ENCODE measurements around the gene CACNA1G. TPM values are rescaled to one million over a fixed set of nuclear protein-coding genes. Genes with fewer than 3 reads are reported as not detected.

Gene CACNA1G
- total and polyA plus RNA-seq, 9 of the 15 experiments (the other 6 are each of a cell fraction or from before 2014, with no cell fraction given) = 0.01 TPM; not detected in 8

GRCh38 chr17:50630524-50631194, 70.1 kb downstream of the CACNA1G start (continued):
- TF ChIP-seq, protein P1, sequence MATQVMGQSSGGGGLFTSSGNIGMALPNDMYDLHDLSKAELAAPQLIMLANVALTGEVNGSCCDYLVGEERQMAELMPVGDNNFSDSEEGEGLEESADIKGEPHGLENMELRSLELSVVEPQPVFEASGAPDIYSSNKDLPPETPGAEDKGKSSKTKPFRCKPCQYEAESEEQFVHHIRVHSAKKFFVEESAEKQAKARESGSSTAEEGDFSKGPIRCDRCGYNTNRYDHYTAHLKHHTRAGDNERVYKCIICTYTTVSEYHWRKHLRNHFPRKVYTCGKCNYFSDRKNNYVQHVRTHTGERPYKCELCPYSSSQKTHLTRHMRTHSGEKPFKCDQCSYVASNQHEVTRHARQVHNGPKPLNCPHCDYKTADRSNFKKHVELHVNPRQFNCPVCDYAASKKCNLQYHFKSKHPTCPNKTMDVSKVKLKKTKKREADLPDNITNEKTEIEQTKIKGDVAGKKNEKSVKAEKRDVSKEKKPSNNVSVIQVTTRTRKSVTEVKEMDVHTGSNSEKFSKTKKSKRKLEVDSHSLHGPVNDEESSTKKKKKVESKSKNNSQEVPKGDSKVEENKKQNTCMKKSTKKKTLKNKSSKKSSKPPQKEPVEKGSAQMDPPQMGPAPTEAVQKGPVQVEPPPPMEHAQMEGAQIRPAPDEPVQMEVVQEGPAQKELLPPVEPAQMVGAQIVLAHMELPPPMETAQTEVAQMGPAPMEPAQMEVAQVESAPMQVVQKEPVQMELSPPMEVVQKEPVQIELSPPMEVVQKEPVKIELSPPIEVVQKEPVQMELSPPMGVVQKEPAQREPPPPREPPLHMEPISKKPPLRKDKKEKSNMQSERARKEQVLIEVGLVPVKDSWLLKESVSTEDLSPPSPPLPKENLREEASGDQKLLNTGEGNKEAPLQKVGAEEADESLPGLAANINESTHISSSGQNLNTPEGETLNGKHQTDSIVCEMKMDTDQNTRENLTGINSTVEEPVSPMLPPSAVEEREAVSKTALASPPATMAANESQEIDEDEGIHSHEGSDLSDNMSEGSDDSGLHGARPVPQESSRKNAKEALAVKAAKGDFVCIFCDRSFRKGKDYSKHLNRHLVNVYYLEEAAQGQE (IDR thresholded peaks at IDR 0.05; ENCODE audit: borderline replicate concordance) = peak; percentile 71; the same call in 1 of the 2 replicates
- TF ChIP-seq, protein P1 (CRISPR knock-in tag; IDR thresholded peaks at IDR 0.05; ENCODE audit: low read depth) = no peak
- TF ChIP-seq, protein P2, sequence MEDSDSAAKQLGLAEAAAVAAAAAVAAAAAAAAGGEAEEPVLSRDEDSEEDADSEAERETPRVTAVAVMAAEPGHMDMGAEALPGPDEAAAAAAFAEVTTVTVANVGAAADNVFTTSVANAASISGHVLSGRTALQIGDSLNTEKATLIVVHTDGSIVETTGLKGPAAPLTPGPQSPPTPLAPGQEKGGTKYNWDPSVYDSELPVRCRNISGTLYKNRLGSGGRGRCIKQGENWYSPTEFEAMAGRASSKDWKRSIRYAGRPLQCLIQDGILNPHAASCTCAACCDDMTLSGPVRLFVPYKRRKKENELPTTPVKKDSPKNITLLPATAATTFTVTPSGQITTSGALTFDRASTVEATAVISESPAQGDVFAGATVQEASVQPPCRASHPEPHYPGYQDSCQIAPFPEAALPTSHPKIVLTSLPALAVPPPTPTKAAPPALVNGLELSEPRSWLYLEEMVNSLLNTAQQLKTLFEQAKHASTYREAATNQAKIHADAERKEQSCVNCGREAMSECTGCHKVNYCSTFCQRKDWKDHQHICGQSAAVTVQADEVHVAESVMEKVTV (CRISPR knock-in tag; IDR thresholded peaks at IDR 0.05) = 0 out of 2 replicates have a peak, but pooled peaks have one; percentile 14
- TF ChIP-seq SP1 (CRISPR knock-in tag; IDR thresholded peaks at IDR 0.05) (no peak), HDAC1 (IDR thresholded peaks at IDR 0.05) (no peak), ZNF280B (CRISPR knock-in tag; IDR thresholded peaks at IDR 0.05) (no peak), ZNF217 (CRISPR knock-in tag; IDR thresholded peaks at IDR 0.05) (no peak), POLR3A (IDR thresholded peaks at IDR 0.05; ENCODE audit: borderline replicate concordance, extremely low read depth, insufficient read depth, insufficient read length) (no peak)
- TF ChIP-seq, protein P3, sequence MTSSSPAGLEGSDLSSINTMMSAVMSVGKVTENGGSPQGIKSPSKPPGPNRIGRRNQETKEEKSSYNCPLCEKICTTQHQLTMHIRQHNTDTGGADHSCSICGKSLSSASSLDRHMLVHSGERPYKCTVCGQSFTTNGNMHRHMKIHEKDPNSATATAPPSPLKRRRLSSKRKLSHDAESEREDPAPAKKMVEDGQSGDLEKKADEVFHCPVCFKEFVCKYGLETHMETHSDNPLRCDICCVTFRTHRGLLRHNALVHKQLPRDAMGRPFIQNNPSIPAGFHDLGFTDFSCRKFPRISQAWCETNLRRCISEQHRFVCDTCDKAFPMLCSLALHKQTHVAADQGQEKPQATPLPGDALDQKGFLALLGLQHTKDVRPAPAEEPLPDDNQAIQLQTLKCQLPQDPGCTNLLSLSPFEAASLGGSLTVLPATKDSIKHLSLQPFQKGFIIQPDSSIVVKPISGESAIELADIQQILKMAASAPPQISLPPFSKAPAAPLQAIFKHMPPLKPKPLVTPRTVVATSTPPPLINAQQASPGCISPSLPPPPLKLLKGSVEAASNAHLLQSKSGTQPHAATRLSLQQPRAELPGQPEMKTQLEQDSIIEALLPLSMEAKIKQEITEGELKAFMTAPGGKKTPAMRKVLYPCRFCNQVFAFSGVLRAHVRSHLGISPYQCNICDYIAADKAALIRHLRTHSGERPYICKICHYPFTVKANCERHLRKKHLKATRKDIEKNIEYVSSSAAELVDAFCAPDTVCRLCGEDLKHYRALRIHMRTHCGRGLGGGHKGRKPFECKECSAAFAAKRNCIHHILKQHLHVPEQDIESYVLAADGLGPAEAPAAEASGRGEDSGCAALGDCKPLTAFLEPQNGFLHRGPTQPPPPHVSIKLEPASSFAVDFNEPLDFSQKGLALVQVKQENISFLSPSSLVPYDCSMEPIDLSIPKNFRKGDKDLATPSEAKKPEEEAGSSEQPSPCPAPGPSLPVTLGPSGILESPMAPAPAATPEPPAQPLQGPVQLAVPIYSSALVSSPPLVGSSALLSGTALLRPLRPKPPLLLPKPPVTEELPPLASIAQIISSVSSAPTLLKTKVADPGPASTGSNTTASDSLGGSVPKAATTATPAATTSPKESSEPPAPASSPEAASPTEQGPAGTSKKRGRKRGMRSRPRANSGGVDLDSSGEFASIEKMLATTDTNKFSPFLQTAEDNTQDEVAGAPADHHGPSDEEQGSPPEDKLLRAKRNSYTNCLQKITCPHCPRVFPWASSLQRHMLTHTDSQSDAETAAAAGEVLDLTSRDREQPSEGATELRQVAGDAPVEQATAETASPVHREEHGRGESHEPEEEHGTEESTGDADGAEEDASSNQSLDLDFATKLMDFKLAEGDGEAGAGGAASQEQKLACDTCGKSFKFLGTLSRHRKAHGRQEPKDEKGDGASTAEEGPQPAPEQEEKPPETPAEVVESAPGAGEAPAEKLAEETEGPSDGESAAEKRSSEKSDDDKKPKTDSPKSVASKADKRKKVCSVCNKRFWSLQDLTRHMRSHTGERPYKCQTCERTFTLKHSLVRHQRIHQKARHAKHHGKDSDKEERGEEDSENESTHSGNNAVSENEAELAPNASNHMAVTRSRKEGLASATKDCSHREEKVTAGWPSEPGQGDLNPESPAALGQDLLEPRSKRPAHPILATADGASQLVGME (CRISPR knock-in tag; IDR thresholded peaks at IDR 0.05) = no peak
